ENCODE measurements around the gene OTX2. TPM values are rescaled to one million over a fixed set of nuclear protein-coding genes. Genes with fewer than 3 reads are reported as not detected.

The OTX2 gene
- total and polyA plus RNA-seq, 2 experiments from 2014 or later: 16.5 to 23.9 TPM

DNA sequence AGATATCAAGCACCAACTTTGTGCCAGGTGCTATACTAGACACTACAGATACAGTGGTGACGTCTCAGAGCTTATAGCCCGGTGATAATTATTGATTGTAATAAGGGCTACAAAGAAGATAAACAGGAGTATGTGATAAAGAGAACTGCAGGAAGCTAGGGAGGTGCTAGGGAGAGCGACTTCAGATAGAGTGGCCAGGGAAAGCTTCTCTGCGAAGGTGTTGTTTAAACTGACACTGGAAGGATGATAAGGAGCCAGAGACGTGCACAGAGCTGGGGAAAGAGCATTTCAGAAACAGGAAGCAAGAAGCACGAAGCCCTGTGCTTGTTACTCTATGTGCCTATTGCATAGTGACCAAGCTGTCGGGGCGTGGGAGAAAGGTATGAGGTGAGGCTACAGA is 48.1 kb upstream of the OTX2 start (continued):
- TF ChIP-seq CTCF (conservative IDR thresholded peaks at IDR 0.05; ENCODE audit: low read depth in 2 of 2): no peak
- no peak for TF ChIP-seq EZH2phosphoT487 (IDR thresholded peaks at IDR 0.05; ENCODE audit: unreplicated experiment)
- TF ChIP-seq CREB1 (CRISPR knock-in tag; IDR thresholded peaks at IDR 0.05; ENCODE audit: low read depth): no peak
- TF ChIP-seq STAT1 (IDR thresholded peaks at IDR 0.05; ENCODE audit: unreplicated experiment): no peak

DNA sequence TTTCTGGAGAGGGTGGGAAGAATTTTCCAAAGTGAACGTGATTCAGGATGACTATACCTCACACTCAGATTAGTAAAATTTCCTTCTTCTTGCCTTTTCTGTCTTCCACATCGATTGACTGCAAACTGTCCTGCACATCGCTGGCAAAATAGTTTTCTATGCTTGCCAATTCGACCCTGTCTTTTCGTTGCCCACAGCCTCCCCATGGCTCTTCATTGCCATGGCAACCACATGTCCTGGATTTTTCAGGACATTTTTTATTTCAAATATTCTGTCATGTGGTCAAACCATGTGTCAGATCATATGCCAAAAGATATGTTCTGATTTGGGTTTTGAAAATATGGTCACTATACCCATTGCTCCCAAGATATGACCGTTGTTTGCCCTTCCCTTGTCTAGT is 46.9 kb upstream of the OTX2 start:
- Mint-ChIP-seq H3K4me3 (no peak overlapping the region), H3K4me1 (peaks cover 49% of the 10 kb centered on the region)
- H3K4me3 ChIP-seq: no peak overlapping the region

More for the DNA sequence above, 46.9 kb upstream of the OTX2 start:
- Histone ChIP-seq H3K27ac (ENCODE audit: low read depth) (no peak overlapping the region), H2AFZ (no peak overlapping the region), H3K9me2 (ENCODE audit: insufficient read depth) (no peaks in the 10 kb centered on the region), H3K36me3 (ENCODE audit: insufficient read depth) (no peaks in the 10 kb centered on the region), H3F3A (replicated peaks; ENCODE audit: low read depth) (0 out of 2 replicates have a peak, but pooled peaks cover 9% of the 10 kb centered on the region), H3K4me1 (ENCODE audit: insufficient read depth) (peaks cover 49% of the 10 kb centered on the region), H3K27me3 (ENCODE audit: insufficient read depth) (peaks cover 38% of the 10 kb centered on the region), H3K4me2 (peak overlapping the region; percentile 64; the same call in 1 of the 2 replicates), H4K20me1 (replicated peaks; ENCODE audit: insufficient read depth) (no peaks in the 10 kb centered on the region), H3K79me2 (replicated peaks; ENCODE audit: insufficient read depth) (no peaks in the 10 kb centered on the region)
- Mint-ChIP-seq H3K9me3 (no peaks in the 10 kb centered on the region), H3K27ac (no peak overlapping the region), H3K36me3 (ENCODE audit: low read depth) (no peaks in the 10 kb centered on the region), H3K27me3 (ENCODE audit: insufficient read depth, low read depth, poor library complexity) (peaks cover 5% of the 10 kb centered on the region)
- TF ChIP-seq ZNF114 (CRISPR knock-in tag; IDR thresholded peaks at IDR 0.05) (no peak), REST (IDR thresholded peaks at IDR 0.05; ENCODE audit: unreplicated experiment) (no peak), CTCF (conservative IDR thresholded peaks at IDR 0.05; ENCODE audit: low read depth in 2 of 2) (no peak), JUNB (IDR thresholded peaks at IDR 0.05; ENCODE audit: unreplicated experiment) (no peak), CREB1 (CRISPR knock-in tag; IDR thresholded peaks at IDR 0.05; ENCODE audit: low read depth) (no peak)
- TF ChIP-seq, protein P1, sequence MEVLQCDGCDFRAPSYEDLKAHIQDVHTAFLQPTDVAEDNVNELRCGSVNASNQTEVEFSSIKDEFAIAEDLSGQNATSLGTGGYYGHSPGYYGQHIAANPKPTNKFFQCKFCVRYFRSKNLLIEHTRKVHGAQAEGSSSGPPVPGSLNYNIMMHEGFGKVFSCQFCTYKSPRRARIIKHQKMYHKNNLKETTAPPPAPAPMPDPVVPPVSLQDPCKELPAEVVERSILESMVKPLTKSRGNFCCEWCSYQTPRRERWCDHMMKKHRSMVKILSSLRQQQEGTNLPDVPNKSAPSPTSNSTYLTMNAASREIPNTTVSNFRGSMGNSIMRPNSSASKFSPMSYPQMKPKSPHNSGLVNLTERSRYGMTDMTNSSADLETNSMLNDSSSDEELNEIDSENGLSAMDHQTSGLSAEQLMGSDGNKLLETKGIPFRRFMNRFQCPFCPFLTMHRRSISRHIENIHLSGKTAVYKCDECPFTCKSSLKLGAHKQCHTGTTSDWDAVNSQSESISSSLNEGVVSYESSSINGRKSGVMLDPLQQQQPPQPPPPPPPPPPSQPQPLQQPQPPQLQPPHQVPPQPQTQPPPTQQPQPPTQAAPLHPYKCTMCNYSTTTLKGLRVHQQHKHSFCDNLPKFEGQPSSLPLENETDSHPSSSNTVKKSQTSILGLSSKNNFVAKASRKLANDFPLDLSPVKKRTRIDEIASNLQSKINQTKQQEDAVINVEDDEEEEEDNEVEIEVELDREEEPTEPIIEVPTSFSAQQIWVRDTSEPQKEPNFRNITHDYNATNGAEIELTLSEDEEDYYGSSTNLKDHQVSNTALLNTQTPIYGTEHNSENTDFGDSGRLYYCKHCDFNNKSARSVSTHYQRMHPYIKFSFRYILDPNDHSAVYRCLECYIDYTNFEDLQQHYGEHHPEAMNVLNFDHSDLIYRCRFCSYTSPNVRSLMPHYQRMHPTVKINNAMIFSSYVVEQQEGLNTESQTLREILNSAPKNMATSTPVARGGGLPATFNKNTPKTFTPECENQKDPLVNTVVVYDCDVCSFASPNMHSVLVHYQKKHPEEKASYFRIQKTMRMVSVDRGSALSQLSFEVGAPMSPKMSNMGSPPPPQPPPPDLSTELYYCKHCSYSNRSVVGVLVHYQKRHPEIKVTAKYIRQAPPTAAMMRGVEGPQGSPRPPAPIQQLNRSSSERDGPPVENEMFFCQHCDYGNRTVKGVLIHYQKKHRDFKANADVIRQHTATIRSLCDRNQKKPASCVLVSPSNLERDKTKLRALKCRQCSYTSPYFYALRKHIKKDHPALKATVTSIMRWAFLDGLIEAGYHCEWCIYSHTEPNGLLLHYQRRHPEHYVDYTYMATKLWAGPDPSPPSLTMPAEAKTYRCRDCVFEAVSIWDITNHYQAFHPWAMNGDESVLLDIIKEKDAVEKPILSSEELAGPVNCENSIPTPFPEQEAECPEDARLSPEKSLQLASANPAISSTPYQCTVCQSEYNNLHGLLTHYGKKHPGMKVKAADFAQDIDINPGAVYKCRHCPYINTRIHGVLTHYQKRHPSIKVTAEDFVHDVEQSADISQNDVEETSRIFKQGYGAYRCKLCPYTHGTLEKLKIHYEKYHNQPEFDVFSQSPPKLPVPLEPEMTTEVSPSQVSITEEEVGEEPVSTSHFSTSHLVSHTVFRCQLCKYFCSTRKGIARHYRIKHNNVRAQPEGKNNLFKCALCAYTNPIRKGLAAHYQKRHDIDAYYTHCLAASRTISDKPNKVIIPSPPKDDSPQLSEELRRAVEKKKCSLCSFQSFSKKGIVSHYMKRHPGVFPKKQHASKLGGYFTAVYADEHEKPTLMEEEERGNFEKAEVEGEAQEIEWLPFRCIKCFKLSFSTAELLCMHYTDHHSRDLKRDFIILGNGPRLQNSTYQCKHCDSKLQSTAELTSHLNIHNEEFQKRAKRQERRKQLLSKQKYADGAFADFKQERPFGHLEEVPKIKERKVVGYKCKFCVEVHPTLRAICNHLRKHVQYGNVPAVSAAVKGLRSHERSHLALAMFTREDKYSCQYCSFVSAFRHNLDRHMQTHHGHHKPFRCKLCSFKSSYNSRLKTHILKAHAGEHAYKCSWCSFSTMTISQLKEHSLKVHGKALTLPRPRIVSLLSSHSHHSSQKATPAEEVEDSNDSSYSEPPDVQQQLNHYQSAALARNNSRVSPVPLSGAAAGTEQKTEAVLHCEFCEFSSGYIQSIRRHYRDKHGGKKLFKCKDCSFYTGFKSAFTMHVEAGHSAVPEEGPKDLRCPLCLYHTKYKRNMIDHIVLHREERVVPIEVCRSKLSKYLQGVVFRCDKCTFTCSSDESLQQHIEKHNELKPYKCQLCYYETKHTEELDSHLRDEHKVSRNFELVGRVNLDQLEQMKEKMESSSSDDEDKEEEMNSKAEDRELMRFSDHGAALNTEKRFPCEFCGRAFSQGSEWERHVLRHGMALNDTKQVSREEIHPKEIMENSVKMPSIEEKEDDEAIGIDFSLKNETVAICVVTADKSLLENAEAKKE (CRISPR knock-in tag; IDR thresholded peaks at IDR 0.05): no peak
- DNase-seq (ENCODE audit: low spot score): no peak
- ATAC-seq: no peak
